GM23248 (cell line): ENCODE results near the gene CCBE1. TPM values are rescaled to one million over a fixed set of nuclear protein-coding genes. Genes with fewer than 3 reads are reported as not detected.

Experiments
- DNase-seq: peaks from one replicate; pipeline ENCODE4 v3.0.0-alpha.2; 2015
- H2AFZ ChIP-seq: fragments of 200-600 bp; sonication (generic); 2 replicates; pipeline ENCODE4 v1.6.1; 2016; ENCODE audit warnings: antibody characterized with exemption
- H3F3A ChIP-seq: fragments of 200-600 bp; sonication (generic); 2 replicates; pipeline ENCODE4 v1.6.1; 2016; ENCODE audit warnings: mild to moderate bottlenecking, antibody characterized with exemption, mixed run types; ENCODE audit not compliant: insufficient read depth
- H3K27ac ChIP-seq: fragments of 200-600 bp; sonication (generic); 2 replicates; pipeline ENCODE4 v1.5.1; 2016; ENCODE audit warnings: mild to moderate bottlenecking
- H3K27me3 ChIP-seq: fragments of 200-600 bp; sonication (generic); replicated peaks from 2 replicates; pipeline ENCODE4 v1.6.1; 2016; ENCODE audit warnings: mild to moderate bottlenecking; ENCODE audit not compliant: insufficient read depth
- H3K36me3 ChIP-seq: fragments of 200-600 bp; sonication (generic); 2 replicates; pipeline ENCODE4 v1.6.1; 2016; ENCODE audit warnings: low read depth, mild to moderate bottlenecking
- H3K4me1 ChIP-seq: fragments of 200-600 bp; sonication (generic); 2 replicates; pipeline ENCODE4 v1.6.1; 2016; ENCODE audit warnings: mild to moderate bottlenecking; ENCODE audit not compliant: insufficient read depth
- H3K4me2 ChIP-seq: fragments of 200-600 bp; sonication (generic); one replicate; pipeline ENCODE4 v1.6.1; 2016; ENCODE audit warnings: mild to moderate bottlenecking; ENCODE audit not compliant: unreplicated experiment
- H3K4me3 ChIP-seq: fragments of 200-600 bp; sonication (generic); 2 replicates; pipeline ENCODE4 v1.5.1; 2016; ENCODE audit warnings: mild to moderate bottlenecking
- H3K79me2 ChIP-seq: fragments of 200-600 bp; sonication (generic); 2 replicates; pipeline ENCODE4 v1.6.1; 2016; ENCODE audit warnings: mild to moderate bottlenecking; ENCODE audit not compliant: insufficient read depth
- H3K9ac ChIP-seq: fragments of 200-600 bp; sonication (generic); 2 replicates; pipeline ENCODE4 v1.6.1; 2016; ENCODE audit warnings: mild to moderate bottlenecking
- H3K9me2 ChIP-seq: fragments of 200-600 bp; sonication (generic); 2 replicates; pipeline ENCODE4 v1.6.1; 2016; ENCODE audit warnings: mixed run types, mild to moderate bottlenecking, moderate library complexity; ENCODE audit not compliant: insufficient read depth
- H3K9me3 ChIP-seq: fragments of 200-600 bp; sonication (generic); one replicate; pipeline ENCODE4 v1.6.1; 2017; ENCODE audit warnings: low read depth
- H4K20me1 ChIP-seq: fragments of 200-600 bp; sonication (generic); 2 replicates; pipeline ENCODE4 v1.6.0; 2016; ENCODE audit not compliant: insufficient read depth
- EZH2 ChIP-seq: fragments of 200-600 bp; sonication (generic); IDR thresholded peaks from 2 replicates; pipeline ENCODE4 v1.6.1; 2018; ENCODE audit warnings: antibody characterized with exemption, mild to moderate bottlenecking; ENCODE audit not compliant: insufficient read depth, poor library complexity, severe bottlenecking
- EZH2phosphoT487 ChIP-seq: fragments of 200-600 bp; sonication (generic); IDR thresholded peaks from 2 replicates; pipeline ENCODE4 v1.6.1; 2018; ENCODE audit warnings: antibody characterized with exemption, moderate library complexity, mild to moderate bottlenecking, low read depth; ENCODE audit not compliant: insufficient read depth
- WGBS, 2 experiments: methylation state at CpG; one replicate each; pipeline ENCODE4 v1.1.6; 2015 to 2017; ENCODE audit warnings: low lambda C conversion rate in 2 of 2, low coverage in 1 of 2; ENCODE audit errors: missing lambda C conversion rate in 2 of 2; 5-methylcytosine and 5-hydroxymethylcytosine counted together
- in situ Hi-C: fragments of 300-500 bp; cut with MboI; formaldehyde crosslinking; loops from 2 replicates; pipeline ENCODE4 v1.15.0; 2020
- polyA plus RNA-seq: library from polyadenylated mRNA; unstranded; fragments of >200 nt; fragmentation: Nextera tagmentation; extraction: Ambion mirVana; gene quantifications from 2 replicates; pipeline ENCODE4 v1.2.1, GENCODE V29; 2016
- total RNA-seq: library from RNA; depleted of rRNA; stranded (reverse); fragments of >200 nt; shearing (Covaris generic); gene quantifications from 2 replicates; pipeline ENCODE4 v1.2.3, GENCODE V29; 2014

The CCBE1 gene
- total and polyA plus RNA-seq, 2 experiments from 2014 or later = 16.6 to 33.6 TPM

DNA sequence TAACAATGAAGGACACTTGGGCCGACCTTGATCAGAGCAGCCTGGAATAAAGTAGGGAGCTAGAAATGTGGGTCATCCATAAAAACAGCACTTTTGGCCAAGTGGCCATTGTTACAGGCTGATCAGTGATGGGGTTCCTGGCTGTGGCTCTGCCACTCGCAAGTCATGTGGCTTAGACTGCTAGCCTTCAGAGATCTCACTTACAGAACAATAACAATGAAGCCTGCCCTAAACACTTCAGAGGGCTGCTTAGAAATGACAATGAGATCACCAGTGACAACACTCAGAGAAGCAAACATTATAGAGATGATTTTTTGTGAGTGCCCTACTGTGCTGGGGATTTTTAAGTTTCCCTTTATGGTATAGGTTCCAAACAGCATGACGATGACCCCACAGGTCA, 230.2 kb downstream of the CCBE1 start:
- H4K20me1 ChIP-seq = no peaks in the 10 kb centered on the region
- 97 to 100% methylated on average over 3 of the region's 3 CpGs for WGBS, 2 experiments
- no peaks in the 10 kb centered on the region for H3K4me1 ChIP-seq
- H3K79me2 ChIP-seq = no peaks in the 10 kb centered on the region
- H3K27me3 ChIP-seq = no peaks in the 10 kb centered on the region
- H3K4me2 ChIP-seq = no peak overlapping the region
- TF ChIP-seq EZH2 = no peak
- no peak for TF ChIP-seq EZH2phosphoT487
- H3K36me3 ChIP-seq = no peaks in the 10 kb centered on the region
- no peaks in the 10 kb centered on the region for H3K9me3 ChIP-seq
- H3K27ac ChIP-seq = no peak overlapping the region
- no peak for DNase-seq
- no peaks in the 10 kb centered on the region for H3K9me2 ChIP-seq
- no peak overlapping the region for H2AFZ ChIP-seq
- in situ Hi-C loops = loop anchor here (10.0 kb wide), 2 partner anchors 228 to 358 kb away; partner anchors contain the start of gene CCBE1
- no peak overlapping the region for H3K9ac ChIP-seq
- no peaks in the 10 kb centered on the region for H3F3A ChIP-seq
- no peak overlapping the region for H3K4me3 ChIP-seq

DNA sequence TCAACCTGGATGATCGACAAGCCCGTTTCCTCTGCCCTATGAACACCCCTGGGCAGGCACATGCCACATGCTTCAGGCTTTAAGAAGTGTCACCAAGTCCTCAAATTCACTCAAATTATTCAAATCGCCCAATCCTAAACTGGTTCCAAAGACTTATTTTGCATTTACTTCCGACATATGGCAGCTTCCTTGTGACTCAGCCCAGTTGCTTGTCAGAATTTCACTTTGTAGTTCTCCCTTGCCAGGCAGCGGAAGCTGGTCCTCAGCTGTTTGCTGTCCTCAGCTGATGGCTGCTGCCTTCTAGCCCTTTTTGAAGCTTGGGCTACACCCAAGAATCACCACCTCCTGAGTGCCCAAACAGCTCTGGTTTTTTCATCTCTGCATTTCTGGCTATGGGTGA, 232.7 kb downstream of the CCBE1 start:
- Histone ChIP-seq H3K36me3 (no peaks in the 10 kb centered on the region), H3K27me3 (no peaks in the 10 kb centered on the region), H3K4me3 (no peak overlapping the region), H2AFZ (no peak overlapping the region), H3F3A (no peaks in the 10 kb centered on the region), H3K9me3 (no peaks in the 10 kb centered on the region), H3K27ac (no peak overlapping the region), H3K9ac (no peak overlapping the region), H3K4me2 (no peak overlapping the region), H3K79me2 (no peaks in the 10 kb centered on the region), H3K9me2 (no peaks in the 10 kb centered on the region), H3K4me1 (peaks cover 7% of the 10 kb centered on the region; the same call in 1 of the 2 replicates), H4K20me1 (no peaks in the 10 kb centered on the region)
- in situ Hi-C loops = loop anchor here (10.0 kb wide), 2 partner anchors 230 to 360 kb away; partner anchors contain the start of gene CCBE1
- DNase-seq = no peak
- TF ChIP-seq EZH2phosphoT487 (no peak), EZH2 (no peak)
- 71 to 76% methylated on average over 5 of the region's 5 CpGs for WGBS, 2 experiments

DNA sequence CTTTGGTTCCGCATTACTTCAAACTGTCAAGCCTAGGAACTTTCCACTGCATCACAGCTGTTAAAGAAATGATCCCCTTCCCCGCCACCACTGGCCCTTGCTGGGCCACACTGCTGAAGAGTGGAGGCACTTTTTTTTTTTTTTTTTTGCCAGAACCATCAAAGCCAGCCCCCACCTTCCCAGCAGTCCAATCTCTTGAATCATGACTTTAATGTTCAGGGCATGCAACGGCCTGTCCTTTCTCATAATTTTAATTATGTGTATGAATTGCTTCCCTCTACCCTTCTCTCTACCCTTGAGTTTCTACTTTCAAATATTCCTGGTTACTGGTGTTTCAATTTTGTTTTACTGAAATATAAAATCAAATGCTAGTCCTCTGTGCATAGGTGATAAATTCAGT, 236.1 kb downstream of the CCBE1 start:
- no peak for DNase-seq
- Histone ChIP-seq H3K9me3 (no peaks in the 10 kb centered on the region), H3F3A (no peaks in the 10 kb centered on the region), H3K9me2 (no peaks in the 10 kb centered on the region), H4K20me1 (no peaks in the 10 kb centered on the region), H3K4me2 (no peak overlapping the region), H3K4me3 (no peak overlapping the region), H3K27ac (no peak overlapping the region), H3K4me1 (peaks cover 7% of the 10 kb centered on the region; the same call in 1 of the 2 replicates), H3K79me2 (no peaks in the 10 kb centered on the region), H3K36me3 (no peaks in the 10 kb centered on the region), H2AFZ (no peak overlapping the region), H3K9ac (no peak overlapping the region), H3K27me3 (no peaks in the 10 kb centered on the region)
- no peak for TF ChIP-seq EZH2phosphoT487
- TF ChIP-seq EZH2 = no peak
- in situ Hi-C loops = loop anchor here (10.0 kb wide), 2 partner anchors 234 to 364 kb away; partner anchors contain the start of gene CCBE1
- WGBS, 2 experiments = 91 to 93% methylated on average over 3 of the region's 3 CpGs

DNA sequence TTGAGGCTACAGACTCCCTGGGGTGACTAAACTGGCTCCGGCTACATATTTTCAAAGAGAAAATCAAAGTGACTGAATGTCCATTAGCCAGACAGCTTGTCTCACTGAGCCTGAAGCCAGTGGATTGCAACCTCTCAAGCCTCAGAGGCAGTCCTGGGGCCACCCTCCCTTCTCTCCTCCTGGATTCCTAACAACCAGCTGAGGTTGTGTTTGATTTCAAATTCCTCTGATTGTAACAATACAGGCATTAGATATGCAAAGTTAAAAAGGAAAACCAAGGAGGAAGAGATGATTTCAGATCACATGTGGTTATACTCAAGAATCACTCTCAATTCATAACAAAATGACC, 237.2 kb downstream of the CCBE1 start:
- Histone ChIP-seq H3K9ac (no peak overlapping the region), H3K36me3 (no peaks in the 10 kb centered on the region), H3K4me2 (no peak overlapping the region), H3K4me3 (no peak overlapping the region), H3K9me3 (no peaks in the 10 kb centered on the region), H2AFZ (no peak overlapping the region), H3K79me2 (no peaks in the 10 kb centered on the region), H3K27me3 (no peaks in the 10 kb centered on the region), H3K9me2 (no peaks in the 10 kb centered on the region), H4K20me1 (no peaks in the 10 kb centered on the region), H3K27ac (no peak overlapping the region), H3K4me1 (peaks cover 7% of the 10 kb centered on the region; the same call in 1 of the 2 replicates), H3F3A (no peaks in the 10 kb centered on the region)
- DNase-seq = no peak
- TF ChIP-seq EZH2phosphoT487 (no peak), EZH2 (no peak)
- 80 to 85% methylated on average over 1 of the region's 1 CpG for WGBS, 2 experiments
- in situ Hi-C loops = loop anchor here (10.0 kb wide), 2 partner anchors 235 to 365 kb away; partner anchors contain the start of gene CCBE1
